ENCODE data around the gene C5orf34. TPM values are rescaled to one million over a fixed set of nuclear protein-coding genes. Genes with fewer than 3 reads are reported as not detected.

C5orf34 gene
- polyA plus RNA-seq, 1 donor from 2014 or later, result 12.7 TPM

- Histone ChIP-seq H3K4me3 (ENCODE audit: low read length) (no peak overlapping the region), H3K4me2 (ENCODE audit: low read length) (no peak overlapping the region), H3K27ac (ENCODE audit: low read length) (no peak overlapping the region), H3F3A (ENCODE audit: insufficient read depth, low read length, poor library complexity, severe bottlenecking) (no peaks in the 10 kb centered on the region), H3K27me3 (ENCODE audit: insufficient read depth, low read depth, low read length) (no peaks in the 10 kb centered on the region), H4K20me1 (ENCODE audit: insufficient read depth) (no peaks in the 10 kb centered on the region), H3K9me2 (ENCODE audit: insufficient read depth, low read length) (no peaks in the 10 kb centered on the region), H3K9me3 (ENCODE audit: low read length) (no peaks in the 10 kb centered on the region), H3K79me2 (replicated peaks; ENCODE audit: insufficient read depth, low read length) (no peaks in the 10 kb centered on the region), H3K9ac (ENCODE audit: low read length) (no peak overlapping the region), H3K36me3 (ENCODE audit: insufficient read depth, low read length) (no peaks in the 10 kb centered on the region), H2AFZ (ENCODE audit: low read depth, low read length) (no peak overlapping the region)
- no peak for TF ChIP-seq EZH2 (IDR thresholded peaks at IDR 0.05; ENCODE audit: borderline replicate concordance, insufficient read depth, low read length, poor library complexity, severe bottlenecking)
- TF ChIP-seq MXI1 (conservative IDR thresholded peaks at IDR 0.05; ENCODE audit: poor library complexity, severe bottlenecking), result no peak
- TF ChIP-seq RAD21 (conservative IDR thresholded peaks at IDR 0.05), result no peak
- no peak for TF ChIP-seq SMC3 (conservative IDR thresholded peaks at IDR 0.05; ENCODE audit: poor library complexity)
- TF ChIP-seq CTCF (IDR thresholded peaks at IDR 0.05; ENCODE audit: poor library complexity, severe bottlenecking), result no peak
- TF ChIP-seq POLR2AphosphoS5 (IDR thresholded peaks at IDR 0.05), result no peak
- TF ChIP-seq EP300 (conservative IDR thresholded peaks at IDR 0.05; ENCODE audit: poor library complexity, severe bottlenecking), result no peak
- no peak for TF ChIP-seq TAF1 (IDR thresholded peaks at IDR 0.05; ENCODE audit: low read depth)
- no peak for TF ChIP-seq REST (IDR thresholded peaks at IDR 0.05; ENCODE audit: borderline replicate concordance)
Measured at GRCh38 chr5:43437062-43437660, 77.8 kb downstream of the C5orf34 start.

Other genes with a start within 250 kb of the C5orf34 start
- gene HMGCS1, start 201.7 kb downstream of the C5orf34 start, polyA plus RNA-seq, result 433 and 498 TPM in 2 replicates
- not detected in 2 replicates for gene CCL28, start 102.8 kb downstream of the C5orf34 start, polyA plus RNA-seq
- 8.0 and 9.7 TPM in 2 replicates for gene TMEM267, start 31.3 kb downstream of the C5orf34 start, polyA plus RNA-seq
- 266 and 276 TPM in 2 replicates for gene PAIP1, start 41.9 kb upstream of the C5orf34 start, polyA plus RNA-seq
- 120 and 132 TPM in 2 replicates for gene NNT, start 88.0 kb upstream of the C5orf34 start, polyA plus RNA-seq

All from neural cell (in vitro differentiated cells).